Measurements from ENCODE around the gene NRP1.

NRP1 gene

GRCh38 chr10:33189808-33190207, 144.7 kb downstream of the NRP1 start:
- no peaks in the 10 kb centered on the region for H3K79me2 ChIP-seq (ENCODE audit: control insufficient read depth, low read length)
- no peak overlapping the region for H3K4me2 ChIP-seq (ENCODE audit: low read length)
- no peak overlapping the region for H3K4me3 ChIP-seq (ENCODE audit: low read length)
- H3K4me1 ChIP-seq (ENCODE audit: control insufficient read depth, low read length) = no peaks in the 10 kb centered on the region
- no peak for TF ChIP-seq EZH2phosphoT487 (IDR thresholded peaks at IDR 0.05; ENCODE audit: borderline replicate concordance, low read length)
- no peak for TF ChIP-seq CTCF (IDR thresholded peaks at IDR 0.05; ENCODE audit: low read depth, low read length, poor library complexity, severe bottlenecking)
- no peaks in the 10 kb centered on the region for H3K9me2 ChIP-seq (replicated peaks; ENCODE audit: control insufficient read depth, low read length)
- H3F3A ChIP-seq (ENCODE audit: control insufficient read depth, insufficient read depth) = no peaks in the 10 kb centered on the region
- H3K27ac ChIP-seq (ENCODE audit: low read depth, low read length) = no peak overlapping the region
- no peaks in the 10 kb centered on the region for H4K20me1 ChIP-seq (ENCODE audit: control insufficient read depth, insufficient read depth, low read depth, low read length)
- no peaks in the 10 kb centered on the region for H3K27me3 ChIP-seq (ENCODE audit: control insufficient read depth, low read length)
- no peaks in the 10 kb centered on the region for H3K9me3 ChIP-seq (ENCODE audit: control insufficient read depth, insufficient read depth, low read length)
- H3K36me3 ChIP-seq (ENCODE audit: control insufficient read depth, low read length) = no peaks in the 10 kb centered on the region

- Histone ChIP-seq H4K20me1 (ENCODE audit: control insufficient read depth, insufficient read depth, low read depth, low read length) (no peaks in the 10 kb centered on the region), H3K27me3 (ENCODE audit: control insufficient read depth, low read length) (no peaks in the 10 kb centered on the region), H3K36me3 (ENCODE audit: control insufficient read depth, low read length) (no peaks in the 10 kb centered on the region), H3K4me2 (ENCODE audit: low read length) (no peak overlapping the region), H3K9me3 (ENCODE audit: control insufficient read depth, insufficient read depth, low read length) (no peaks in the 10 kb centered on the region), H3K9me2 (replicated peaks; ENCODE audit: control insufficient read depth, low read length) (no peaks in the 10 kb centered on the region), H3K4me3 (ENCODE audit: low read length) (no peak overlapping the region), H3K27ac (ENCODE audit: low read depth, low read length) (no peak overlapping the region), H3K4me1 (ENCODE audit: control insufficient read depth, low read length) (no peaks in the 10 kb centered on the region), H3F3A (ENCODE audit: control insufficient read depth, insufficient read depth) (no peaks in the 10 kb centered on the region), H3K79me2 (ENCODE audit: control insufficient read depth, low read length) (no peaks in the 10 kb centered on the region)
- no peak for TF ChIP-seq EZH2phosphoT487 (IDR thresholded peaks at IDR 0.05; ENCODE audit: borderline replicate concordance, low read length)
- TF ChIP-seq CTCF (IDR thresholded peaks at IDR 0.05; ENCODE audit: low read depth, low read length, poor library complexity, severe bottlenecking) = no peak
These were observed 145.1 kb downstream of the NRP1 start for GRCh38 chr10:33189363-33189762.

- Histone ChIP-seq H3K9me3 (ENCODE audit: control insufficient read depth, insufficient read depth, low read length) (no peaks in the 10 kb centered on the region), H3K9me2 (replicated peaks; ENCODE audit: control insufficient read depth, low read length) (no peaks in the 10 kb centered on the region), H3K36me3 (ENCODE audit: control insufficient read depth, low read length) (no peaks in the 10 kb centered on the region), H3F3A (ENCODE audit: control insufficient read depth, insufficient read depth) (no peaks in the 10 kb centered on the region), H4K20me1 (ENCODE audit: control insufficient read depth, insufficient read depth, low read depth, low read length) (no peaks in the 10 kb centered on the region), H3K4me1 (ENCODE audit: control insufficient read depth, low read length) (no peaks in the 10 kb centered on the region), H3K4me3 (ENCODE audit: low read length) (no peak overlapping the region), H3K79me2 (ENCODE audit: control insufficient read depth, low read length) (no peaks in the 10 kb centered on the region), H3K27ac (ENCODE audit: low read depth, low read length) (no peak overlapping the region), H3K27me3 (ENCODE audit: control insufficient read depth, low read length) (no peaks in the 10 kb centered on the region), H3K4me2 (ENCODE audit: low read length) (no peak overlapping the region)
- no peak for TF ChIP-seq CTCF (IDR thresholded peaks at IDR 0.05; ENCODE audit: low read depth, low read length, poor library complexity, severe bottlenecking)
- TF ChIP-seq EZH2phosphoT487 (IDR thresholded peaks at IDR 0.05; ENCODE audit: borderline replicate concordance, low read length) = no peak
These were observed 147.0 kb downstream of the NRP1 start for GRCh38 chr10:33187427-33187999.
